ENCODE data around the gene DAPK1.

The DAPK1 gene

DNA sequence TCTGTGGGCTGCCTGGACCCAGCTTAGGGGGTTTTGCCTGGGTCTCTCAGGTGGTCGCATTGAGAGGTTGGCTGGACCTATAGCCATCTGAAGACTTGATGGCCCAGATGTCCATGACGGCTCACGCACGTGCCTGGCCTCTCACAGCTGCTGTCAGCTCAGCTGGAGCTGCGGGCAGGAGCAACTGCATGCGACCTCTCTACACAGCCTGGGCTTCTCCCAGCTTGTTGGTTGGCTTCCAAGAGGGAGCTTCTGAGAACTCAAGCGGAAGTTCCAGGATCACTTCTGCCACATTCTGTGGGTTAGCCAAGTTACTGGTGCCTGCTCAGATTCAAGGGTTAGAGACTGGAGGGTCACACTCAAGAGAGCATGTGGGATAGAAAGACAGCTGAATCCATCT is 99.2 kb downstream of the DAPK1 start:
- DNase-seq: no peak

DNA sequence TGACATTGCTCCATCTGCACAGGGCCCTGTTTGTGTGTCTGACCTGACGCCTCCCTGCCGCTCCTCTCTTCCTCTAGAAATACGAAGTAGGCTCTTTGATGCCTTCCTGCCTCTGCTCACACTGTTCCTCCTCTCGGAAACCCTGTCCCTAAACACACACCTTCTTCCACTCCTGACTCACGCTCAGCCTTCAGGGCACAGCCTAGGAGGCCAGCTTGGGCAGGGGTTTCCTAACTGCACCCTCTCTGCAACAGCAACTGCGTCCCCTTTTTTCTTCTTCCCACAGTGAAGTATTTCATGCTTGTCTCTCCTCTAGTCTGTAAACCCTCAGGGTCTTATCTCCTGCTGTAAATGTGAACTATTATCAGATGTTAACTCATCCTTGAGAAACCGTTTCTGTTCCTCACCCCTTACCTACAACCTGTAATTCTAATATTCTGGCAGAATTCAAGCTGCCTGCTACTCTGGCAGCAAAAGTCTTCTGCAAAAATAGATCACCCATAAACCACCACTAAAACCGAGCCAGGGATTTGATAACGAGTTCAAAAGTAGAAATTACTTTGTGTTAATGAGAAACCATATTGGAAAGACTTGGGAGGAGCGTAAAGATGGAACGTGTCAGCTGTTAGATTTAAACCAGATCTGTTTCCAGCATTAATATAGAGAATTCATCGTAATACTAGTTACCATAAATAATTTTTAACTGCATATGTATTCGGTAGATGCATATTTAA is 100.2 kb downstream of the DAPK1 start:
- DNase-seq: no peak

DNA sequence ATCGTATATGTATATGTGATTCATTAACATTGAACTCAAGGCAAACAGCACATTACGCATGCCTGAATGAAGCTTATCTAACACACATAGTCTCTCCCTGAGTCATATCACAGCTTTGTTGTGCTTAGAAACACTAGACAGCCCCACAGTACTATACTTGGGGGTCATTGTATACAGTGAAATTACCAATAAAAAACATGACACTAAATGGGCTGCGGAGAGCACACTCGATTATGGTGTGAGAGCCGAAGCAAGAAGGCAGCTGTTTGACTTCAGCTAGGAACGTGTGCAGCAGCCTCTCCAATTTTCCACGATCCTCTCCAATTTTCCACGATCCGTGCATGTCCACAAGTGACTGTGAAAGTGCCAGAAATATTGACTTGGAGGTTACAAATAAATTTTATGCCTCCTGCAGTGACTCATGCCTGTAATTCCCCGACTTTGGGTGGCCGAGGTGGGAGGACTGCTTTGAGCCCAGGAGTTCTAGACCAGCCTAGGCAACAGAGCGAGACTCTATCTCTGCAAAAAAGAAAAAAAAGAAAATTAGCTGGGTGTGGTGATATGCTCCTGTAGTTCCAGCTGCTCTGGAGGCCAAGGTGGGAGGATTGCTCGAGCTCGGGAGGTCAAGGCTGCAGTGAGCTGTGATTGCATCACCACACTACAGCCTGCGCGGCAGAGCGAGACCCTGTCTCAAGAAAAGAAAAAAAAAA is 102.4 kb downstream of the DAPK1 start:
- peak in 1 of 2 experiments; percentile 30 for DNase-seq

DNA sequence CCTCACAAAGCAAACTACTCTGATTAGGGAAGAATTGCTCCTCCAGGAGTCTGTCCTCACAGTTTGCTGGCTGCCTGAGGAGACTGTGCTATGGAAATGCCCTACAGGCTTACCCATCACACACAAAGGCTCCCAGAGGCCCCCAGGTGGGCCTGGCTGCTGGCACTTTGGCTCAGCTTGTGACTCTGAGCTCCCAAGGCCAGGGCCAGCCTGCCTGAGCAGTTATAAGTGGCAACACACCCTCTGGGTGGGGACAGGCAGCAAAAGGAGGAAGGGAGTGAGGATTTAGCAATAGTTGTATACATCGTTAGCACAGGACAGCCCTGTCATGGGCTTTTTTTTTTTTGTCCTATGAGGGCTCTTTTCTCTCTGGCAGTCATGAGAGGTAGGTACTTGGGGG is 103.5 kb downstream of the DAPK1 start:
- DNase-seq: no peak

DNA sequence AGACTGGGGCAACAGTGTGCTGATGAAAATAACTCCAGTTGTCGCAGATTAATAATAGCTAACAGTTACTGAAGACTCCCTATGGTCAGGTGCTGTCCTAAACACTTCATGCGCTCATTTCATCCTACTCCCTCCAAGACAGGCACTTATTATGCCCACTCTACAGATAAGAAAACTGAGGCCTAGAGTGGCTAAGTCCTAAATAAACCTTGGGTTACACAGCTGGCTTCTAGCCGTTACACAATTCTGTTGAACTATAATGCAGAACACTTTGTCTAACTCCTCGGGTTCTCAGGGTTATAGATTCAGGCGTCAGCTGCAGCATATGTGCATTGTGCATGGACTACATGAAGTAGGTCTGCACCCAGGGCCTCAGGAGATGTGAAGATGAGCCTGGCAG is 103.9 kb downstream of the DAPK1 start:
- DNase-seq: no peak

DNA sequence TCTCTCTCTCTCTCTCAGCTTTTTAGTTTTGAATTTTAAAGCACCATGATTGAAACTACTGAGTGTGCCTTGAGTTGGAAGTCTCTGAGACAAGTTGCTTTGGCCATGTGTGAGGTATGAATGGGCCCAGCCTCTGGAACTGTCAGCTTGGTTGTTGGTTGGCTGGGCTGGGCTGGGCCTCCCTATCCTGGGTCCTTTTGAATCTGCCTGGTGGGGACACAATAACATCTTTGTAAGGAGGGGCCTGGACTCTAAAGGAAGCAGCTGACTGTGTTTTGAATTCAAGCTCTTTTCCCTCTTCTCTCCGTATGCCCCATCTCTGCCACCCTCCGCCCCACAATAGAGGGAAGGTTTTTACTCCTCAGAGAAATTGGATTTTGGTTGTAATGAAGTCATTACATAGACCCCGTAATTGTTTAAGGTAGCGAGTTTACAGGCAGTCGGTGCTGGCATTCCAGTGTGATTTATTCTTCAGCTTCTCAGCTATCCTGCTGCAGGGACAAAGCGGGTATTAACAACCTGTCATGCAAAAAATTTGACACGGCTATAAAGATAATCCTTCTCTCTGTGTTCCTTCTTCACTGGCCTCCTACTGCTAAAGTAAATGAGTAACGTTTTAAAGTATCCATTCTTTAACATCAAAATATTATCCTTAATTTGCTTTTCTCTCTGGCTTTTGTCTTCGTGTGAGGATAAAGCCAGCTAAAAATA is 105.4 kb downstream of the DAPK1 start:
- no peak for DNase-seq

GRCh38 chr9:87603854-87604490 is 106.3 kb downstream of the DAPK1 start:
- no peak for DNase-seq

GRCh38 chr9:87604886-87605588 is 107.4 kb downstream of the DAPK1 start:
- no peak for DNase-seq

GRCh38 chr9:87605676-87606075 is 108.0 kb downstream of the DAPK1 start:
- no peak for DNase-seq

- DNase-seq: peak in 1 of 2 experiments; percentile 49
These were observed 109.3 kb downstream of the DAPK1 start for GRCh38 chr9:87606841-87607521.

DNA sequence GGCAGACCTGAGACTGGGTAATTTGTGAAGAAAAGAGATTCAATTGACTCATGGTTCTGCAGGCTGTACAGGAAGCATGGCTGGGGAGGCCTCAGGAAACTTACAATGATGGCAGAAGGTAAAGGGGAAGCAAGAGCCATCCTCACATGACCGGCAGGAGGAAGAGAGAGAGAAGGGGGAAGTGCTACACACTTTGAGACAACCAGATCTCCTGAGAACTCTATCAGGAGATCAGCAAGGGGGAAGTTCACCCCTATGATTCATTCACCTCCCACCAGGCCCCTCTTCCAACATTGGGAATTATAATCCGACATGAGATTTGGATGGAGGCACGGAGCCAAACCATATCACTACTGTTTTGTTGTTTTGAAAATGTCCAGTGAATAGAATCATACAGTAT is 110.2 kb downstream of the DAPK1 start:
- no peak for DNase-seq

DNA sequence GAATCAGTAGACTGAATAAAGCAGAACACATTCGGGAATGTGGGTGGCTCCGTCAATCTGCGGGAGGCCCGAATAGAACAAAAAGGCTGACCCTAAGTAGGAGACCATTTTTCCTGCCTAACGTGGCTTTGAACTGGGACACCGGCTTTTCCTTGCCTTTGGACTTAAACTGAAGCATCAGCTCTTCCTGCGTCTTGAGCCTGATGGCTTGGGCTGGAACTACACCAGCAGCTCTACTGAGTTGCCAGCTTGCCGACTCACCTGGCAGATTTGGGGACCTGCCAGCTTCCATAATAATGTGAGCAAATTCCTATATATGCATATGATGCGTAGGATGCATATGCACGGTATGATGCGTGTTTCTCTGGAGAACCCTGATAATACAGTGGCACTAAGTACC is 111.3 kb downstream of the DAPK1 start:
- no peak for DNase-seq

DNA sequence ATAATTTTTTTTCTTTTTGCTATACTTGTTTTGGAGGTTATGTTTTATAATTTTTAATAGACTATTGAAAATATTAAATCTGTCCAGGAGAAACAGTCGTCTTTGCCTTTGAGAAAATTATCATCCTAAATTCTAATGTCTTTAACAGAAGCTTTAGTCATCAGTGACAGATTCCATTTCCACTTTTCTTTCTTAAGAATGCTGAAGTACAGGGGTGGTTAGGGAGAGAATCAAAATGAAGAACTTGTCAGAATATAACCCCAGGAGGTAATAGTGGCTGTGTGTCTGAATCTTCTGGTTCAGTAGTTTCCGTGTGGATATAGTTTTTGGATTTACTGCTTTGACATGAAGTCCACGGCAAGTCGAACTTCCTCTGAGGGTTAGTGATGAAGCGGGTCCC is 111.8 kb downstream of the DAPK1 start:
- DNase-seq: no peak

GRCh38 chr9:87610200-87611155 is 112.8 kb downstream of the DAPK1 start:
- DNase-seq: no peak

DNA sequence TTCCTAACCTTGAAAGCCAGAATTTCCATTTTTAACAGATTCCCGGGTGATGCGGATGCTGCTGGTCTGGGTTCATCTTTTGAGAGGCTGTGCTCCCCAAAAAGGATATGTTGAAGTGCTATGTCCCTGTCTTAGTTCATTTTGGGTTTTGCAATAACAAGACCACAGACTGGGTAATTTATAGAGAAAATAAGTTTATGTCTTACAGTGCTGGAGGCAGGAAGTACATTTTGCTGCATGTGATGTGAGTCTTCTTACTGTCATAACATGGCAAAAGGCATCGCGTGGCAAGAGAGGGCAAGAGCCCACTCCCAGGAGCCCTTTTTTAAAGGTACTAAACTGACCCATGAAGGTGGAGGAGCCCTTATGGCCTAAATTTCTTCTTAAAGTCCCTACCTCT is 114.1 kb downstream of the DAPK1 start:
- DNase-seq: no peak

- DNase-seq: no peak
These were observed 114.9 kb downstream of the DAPK1 start for GRCh38 chr9:87612536-87612935.

DNA sequence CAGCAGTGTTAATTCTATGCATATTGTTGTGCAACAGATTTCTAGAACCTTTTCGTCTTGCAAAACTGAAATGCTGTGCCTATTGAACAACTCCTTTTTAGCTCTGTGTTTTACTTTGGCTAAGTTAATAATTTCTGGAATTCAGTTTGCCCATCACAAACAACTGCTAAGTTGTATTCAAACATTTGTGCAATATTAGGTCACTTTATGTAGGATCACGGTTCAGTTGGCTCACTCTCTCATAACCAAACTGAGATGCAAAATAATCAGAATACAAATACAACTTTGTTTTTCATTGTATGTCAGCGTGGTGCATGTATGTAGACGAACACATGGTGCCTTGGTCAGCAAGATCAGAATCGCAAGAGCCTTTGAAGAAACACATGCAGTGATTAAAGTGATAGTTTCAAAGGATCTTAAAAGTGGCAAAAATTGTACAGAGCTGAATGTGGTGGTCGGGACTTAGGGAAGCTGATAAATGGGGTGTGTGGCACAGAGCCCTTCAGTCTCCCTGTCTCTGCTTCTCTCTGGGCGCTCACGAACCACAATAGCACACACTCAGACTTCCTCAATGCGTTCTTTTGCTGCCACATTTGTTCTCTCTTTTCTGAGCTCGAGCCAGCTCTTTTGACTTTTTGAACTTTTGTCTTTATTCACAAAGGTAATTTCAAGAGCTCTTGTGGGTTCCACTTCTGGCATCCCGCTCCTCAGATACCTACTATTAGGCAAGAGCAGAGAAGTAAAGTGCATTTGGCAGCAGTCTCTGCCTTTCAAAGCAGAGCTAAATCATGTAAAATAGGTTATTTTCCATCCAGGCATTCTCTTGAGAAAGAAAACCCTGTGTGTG is 115.8 kb downstream of the DAPK1 start:
- no peak for DNase-seq

GRCh38 chr9:87614397-87614796 is 116.7 kb downstream of the DAPK1 start:
- DNase-seq: no peak

GRCh38 chr9:87615136-87615535 is 117.5 kb downstream of the DAPK1 start:
- DNase-seq: no peak

- DNase-seq: no peak
These were observed 118.0 kb downstream of the DAPK1 start for GRCh38 chr9:87615547-87616148.

Measured in SW 1271 (cell line).